ENCODE results near the gene NBPF1. TPM values are rescaled to one million over a fixed set of nuclear protein-coding genes. Genes with fewer than 3 reads are reported as not detected.
A peak's percentile ranks its signal among the peaks of the same experiment; 100 is the strongest.
"Not testable (repeated sequence)": the region's sequence is repeated elsewhere in the genome, so short reads cannot be mapped to it uniquely, and the experiment has no call there.

Gene NBPF1
- total and polyA plus RNA-seq, 9 of the 15 experiments (the other 6 are each of a cell fraction or from before 2014, with no cell fraction given) = 5.2 to 42.6 (median 24.1) TPM

DNA sequence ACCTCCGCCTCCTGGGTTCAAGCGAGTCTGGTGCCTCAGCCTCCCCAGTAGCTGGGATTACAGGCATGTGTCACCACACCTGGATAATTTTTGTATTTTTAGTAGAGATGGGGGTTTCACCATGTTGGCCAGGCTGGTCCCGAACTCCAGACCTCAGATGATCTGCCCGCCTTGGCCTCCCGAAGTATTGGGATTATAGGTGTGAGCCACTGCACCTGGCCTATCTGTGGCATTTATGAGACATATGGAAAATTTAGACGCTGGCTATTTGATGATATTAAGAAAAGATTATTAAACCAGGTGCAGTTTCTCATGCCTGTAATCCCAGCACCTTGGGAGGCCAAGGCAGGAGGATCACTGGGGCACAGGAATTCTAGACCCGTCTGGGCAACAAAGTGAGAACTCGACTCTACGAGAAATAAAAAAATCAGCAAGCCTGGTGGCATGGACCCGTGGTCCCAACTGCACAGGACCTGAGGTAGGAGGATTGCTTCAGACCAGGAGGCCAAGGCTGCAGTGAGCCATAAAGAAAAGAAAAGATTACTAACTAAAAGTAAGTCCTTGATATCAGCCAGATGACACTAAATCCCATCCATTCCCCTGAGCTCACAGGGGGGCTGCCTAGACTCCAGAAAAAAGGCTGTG is 23.3 kb upstream of the NBPF1 start:
- POLR2A ChIA-PET = interaction anchor here (0.6 to 3.0 kb wide), 4 partner anchors 12 to 1339 kb away, joined by 3 to 8 read pairs (median 5); no protein-coding TSS in a partner anchor
- H3K9me1 ChIP-seq (ENCODE audit: control insufficient read depth, insufficient read depth, low read length); H3K27ac ChIP-seq (ENCODE audit: extremely low read depth, low read depth, low read length); ATAC-seq; H3K27me3 ChIP-seq (ENCODE audit: control insufficient read depth in 2 of 2, insufficient read depth in 2 of 2, low read length in 2 of 2); DNase-seq (ENCODE audit: extremely low read depth in 1 of 4, low spot score in 3 of 4); H3K4me1 ChIP-seq (replicated peaks in 1 of 2; ENCODE audit: control insufficient read depth in 2 of 2, insufficient read depth in 2 of 2, low read length in 2 of 2); H3K4me3 ChIP-seq; intact Hi-C loops (cut with micrococcal nuclease); FAIRE-seq; H3K4me2 ChIP-seq (ENCODE audit: insufficient read depth, low read length); H3K9me3 ChIP-seq (replicated peaks; ENCODE audit: control insufficient read depth, insufficient read depth, low read depth, low read length); in situ Hi-C loops (cut with MboI); BruUV-seq (replicated peaks); CTCF ChIA-PET (ENCODE audit: low intra/inter-chr PET ratio); H2AFZ ChIP-seq (ENCODE audit: low read depth, low read length): not testable (repeated sequence)
- Histone ChIP-seq H4K20me1 (replicated peaks; ENCODE audit: control insufficient read depth, insufficient read depth, low read length) (peaks cover 10% of the 10 kb centered on the region; the same call in 1 of the 2 replicates), H3K36me3 (ENCODE audit: control insufficient read depth, insufficient read depth, low read length) (peaks cover 64% of the 10 kb centered on the region), H3K9ac (ENCODE audit: insufficient read depth in 1 of 2, low read depth in 2 of 2, low read length in 2 of 2) (peak overlapping the region in 1 of 2 experiments; percentile 0; a peak in 1 of 4 replicates), H3K79me2 (ENCODE audit: control insufficient read depth, insufficient read depth, low read length) (peaks cover 64% of the 10 kb centered on the region)
- TF ChIP-seq MEF2A (IDR thresholded peaks at IDR 0.05; ENCODE audit: control insufficient read depth, low read depth, low read length) = 0 out of 2 replicates have a peak, but pooled peaks have one; percentile 4
- peak; percentile 74; the same call in 1 of the 2 replicates for TF ChIP-seq ZNF165 (CRISPR knock-in tag; IDR thresholded peaks at IDR 0.05; ENCODE audit: borderline replicate concordance)
- peak; percentile 46; the same call in 1 of the 2 replicates for TF ChIP-seq TSC22D4 (tag; IDR thresholded peaks at IDR 0.05)
- 0 out of 2 replicates have a peak, but pooled peaks have one; percentile 7 for TF ChIP-seq SUPT5H (IDR thresholded peaks at IDR 0.05)
- TF ChIP-seq ZNF41 (CRISPR knock-in tag; conservative IDR thresholded peaks at IDR 0.05) = 0 out of 2 replicates have a peak, but pooled peaks have one; percentile 13
- TF ChIP-seq TEAD1 (CRISPR knock-in tag; IDR thresholded peaks at IDR 0.05) = peak in 1 of 2 experiments; percentile 16; a peak in 1 of 4 replicates
- 0 out of 2 replicates have a peak, but pooled peaks have one; percentile 10 for TF ChIP-seq GATA2 (CRISPR knock-in tag; IDR thresholded peaks at IDR 0.05)
- 85% methylated on average over 10 of the region's 10 CpGs for WGBS (ENCODE audit: insufficient coverage, low coverage, missing lambda C conversion rate)
